ENCODE data around the gene OBSL1.

DNA sequence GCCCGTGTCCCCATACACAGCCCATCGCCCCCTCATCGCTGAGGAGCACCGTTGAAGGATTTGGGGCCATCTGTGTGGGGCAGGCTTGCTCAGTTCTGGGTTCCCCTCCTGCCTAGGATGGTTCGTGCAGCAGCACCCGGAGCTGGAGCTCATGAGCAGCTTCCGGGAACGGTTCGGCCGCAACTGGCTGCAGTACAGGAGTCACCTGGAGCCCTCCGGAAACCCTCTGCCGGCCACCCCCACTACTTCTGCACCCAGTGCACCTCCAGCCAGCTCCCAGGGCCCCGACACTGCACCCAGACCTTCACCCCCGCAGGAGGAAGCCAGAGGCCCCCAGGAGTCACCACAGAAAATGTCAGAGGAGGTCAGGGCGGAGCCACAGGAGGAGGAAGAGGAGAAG, 36.6 kb upstream of the OBSL1 start:
- TF ChIP-seq, protein P1, sequence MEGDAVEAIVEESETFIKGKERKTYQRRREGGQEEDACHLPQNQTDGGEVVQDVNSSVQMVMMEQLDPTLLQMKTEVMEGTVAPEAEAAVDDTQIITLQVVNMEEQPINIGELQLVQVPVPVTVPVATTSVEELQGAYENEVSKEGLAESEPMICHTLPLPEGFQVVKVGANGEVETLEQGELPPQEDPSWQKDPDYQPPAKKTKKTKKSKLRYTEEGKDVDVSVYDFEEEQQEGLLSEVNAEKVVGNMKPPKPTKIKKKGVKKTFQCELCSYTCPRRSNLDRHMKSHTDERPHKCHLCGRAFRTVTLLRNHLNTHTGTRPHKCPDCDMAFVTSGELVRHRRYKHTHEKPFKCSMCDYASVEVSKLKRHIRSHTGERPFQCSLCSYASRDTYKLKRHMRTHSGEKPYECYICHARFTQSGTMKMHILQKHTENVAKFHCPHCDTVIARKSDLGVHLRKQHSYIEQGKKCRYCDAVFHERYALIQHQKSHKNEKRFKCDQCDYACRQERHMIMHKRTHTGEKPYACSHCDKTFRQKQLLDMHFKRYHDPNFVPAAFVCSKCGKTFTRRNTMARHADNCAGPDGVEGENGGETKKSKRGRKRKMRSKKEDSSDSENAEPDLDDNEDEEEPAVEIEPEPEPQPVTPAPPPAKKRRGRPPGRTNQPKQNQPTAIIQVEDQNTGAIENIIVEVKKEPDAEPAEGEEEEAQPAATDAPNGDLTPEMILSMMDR (IDR thresholded peaks at IDR 0.05) = no peak
- TF ChIP-seq POLR2A (IDR thresholded peaks at IDR 0.05) = no peak

Data from tibial nerve (tissue), 3 donors.